ENCODE results near the gene TCERG1L.

DNA sequence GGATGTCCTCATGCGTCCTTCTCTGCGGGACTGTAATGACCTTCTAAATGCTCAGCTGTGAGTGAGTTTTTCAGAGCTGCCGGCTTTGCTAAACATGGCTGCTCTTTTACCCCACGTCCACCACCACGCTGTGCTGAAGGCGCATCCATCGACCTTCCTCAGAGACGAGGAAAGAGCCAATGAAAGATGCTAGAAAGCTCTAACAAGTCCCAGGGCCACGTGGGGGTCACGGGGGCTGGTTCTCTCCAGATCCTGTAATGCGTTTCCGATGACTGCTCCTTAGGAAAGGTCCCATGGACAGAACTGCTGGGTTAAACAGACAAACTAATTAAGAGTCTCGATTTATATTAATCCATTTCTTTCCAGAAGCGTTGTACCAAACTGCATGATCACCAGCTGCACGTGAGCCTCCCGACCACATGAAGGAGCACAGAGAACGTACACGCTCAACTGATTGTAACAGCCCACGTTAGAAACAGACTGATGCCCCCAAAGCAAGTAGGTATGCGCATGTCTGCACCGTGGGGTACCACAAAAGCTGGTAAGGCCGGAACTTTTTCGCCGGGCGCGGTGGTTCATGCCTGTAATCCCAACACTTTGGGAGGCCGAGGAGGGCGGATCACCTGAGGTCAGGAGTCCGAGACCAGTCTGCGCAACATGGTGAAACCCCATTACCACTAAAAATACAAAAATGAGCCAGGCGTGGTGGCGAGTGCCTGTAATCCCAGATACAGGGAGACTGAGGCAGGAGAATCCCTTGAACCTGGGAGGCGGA is 109.6 kb downstream of the TCERG1L start:
- TF ChIP-seq, protein P1, sequence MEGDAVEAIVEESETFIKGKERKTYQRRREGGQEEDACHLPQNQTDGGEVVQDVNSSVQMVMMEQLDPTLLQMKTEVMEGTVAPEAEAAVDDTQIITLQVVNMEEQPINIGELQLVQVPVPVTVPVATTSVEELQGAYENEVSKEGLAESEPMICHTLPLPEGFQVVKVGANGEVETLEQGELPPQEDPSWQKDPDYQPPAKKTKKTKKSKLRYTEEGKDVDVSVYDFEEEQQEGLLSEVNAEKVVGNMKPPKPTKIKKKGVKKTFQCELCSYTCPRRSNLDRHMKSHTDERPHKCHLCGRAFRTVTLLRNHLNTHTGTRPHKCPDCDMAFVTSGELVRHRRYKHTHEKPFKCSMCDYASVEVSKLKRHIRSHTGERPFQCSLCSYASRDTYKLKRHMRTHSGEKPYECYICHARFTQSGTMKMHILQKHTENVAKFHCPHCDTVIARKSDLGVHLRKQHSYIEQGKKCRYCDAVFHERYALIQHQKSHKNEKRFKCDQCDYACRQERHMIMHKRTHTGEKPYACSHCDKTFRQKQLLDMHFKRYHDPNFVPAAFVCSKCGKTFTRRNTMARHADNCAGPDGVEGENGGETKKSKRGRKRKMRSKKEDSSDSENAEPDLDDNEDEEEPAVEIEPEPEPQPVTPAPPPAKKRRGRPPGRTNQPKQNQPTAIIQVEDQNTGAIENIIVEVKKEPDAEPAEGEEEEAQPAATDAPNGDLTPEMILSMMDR (IDR thresholded peaks at IDR 0.05) = no peak
- TF ChIP-seq POLR2A (IDR thresholded peaks at IDR 0.05) (no peak), EP300 (IDR thresholded peaks at IDR 0.05) (no peak)

Measured in tibial nerve (tissue), 4 donors.